NCI-H128 (cell line): ENCODE data around the gene DTWD2.

ENCODE experiments used
- DNase-seq: peaks from one replicate; lab custom pipeline; 2025; ENCODE audit not compliant: unreplicated experiment; lab: John Stamatoyannopoulos, UW

Gene DTWD2

GRCh38 chr5:118789366-118789765, 199.0 kb downstream of the DTWD2 start:
- no peak for DNase-seq

DNA sequence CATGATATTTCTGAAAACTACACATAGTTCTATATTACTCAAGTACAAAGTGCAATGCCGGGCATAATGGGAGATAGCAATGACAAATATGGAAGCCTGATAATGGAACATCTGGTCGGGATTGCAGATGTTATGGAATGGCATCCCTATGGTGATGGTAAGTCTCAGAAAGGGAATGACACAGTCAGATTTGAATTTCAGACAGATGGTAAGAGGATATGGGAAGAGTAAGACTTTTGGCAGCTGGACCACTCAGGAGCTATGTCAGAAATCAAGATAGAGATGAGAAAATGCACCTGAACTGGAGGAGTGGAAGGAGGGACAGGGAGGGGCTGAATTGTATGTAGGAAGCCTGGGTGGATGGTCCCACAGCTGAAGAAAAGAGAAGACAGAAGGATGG, 200.0 kb downstream of the DTWD2 start:
- DNase-seq: no peak
